Esophagus muscularis mucosa (tissue), 4 donors: Measurements from ENCODE around the gene PTGIS.

Experiments used
- EP300 ChIP-seq: sonication (generic); formaldehyde crosslinking; IDR thresholded peaks from one replicate; pipeline ENCODE4 v1.6.1; 2017; ENCODE audit warnings: antibody characterized with exemption
- POLR2A ChIP-seq: fragments of 450-650 bp; IDR thresholded peaks from one replicate; pipeline ENCODE4 v1.6.1; 2017; ENCODE audit warnings: antibody characterized with exemption, moderate library complexity, mild to moderate bottlenecking, low read depth
- POLR2AphosphoS5 ChIP-seq, 2 donors: sonication (generic); formaldehyde crosslinking; IDR thresholded peaks; one replicate each; pipeline ENCODE4 v1.6.1; 2017; ENCODE audit warnings: antibody characterized with exemption in 2 of 2
- TF ChIP-seq, protein P1 (sequence below), 3 experiments: fragments of 200-600 bp in 2 of 3; fragments of 450-650 bp in 1 of 3; sonication (generic) in 2 of 3; IDR thresholded peaks; one replicate each; pipeline ENCODE4 v1.5.1; 2017 to 2019; ENCODE audit warnings: antibody characterized with exemption in 3 of 3, mild to moderate bottlenecking in 2 of 3, moderate library complexity in 1 of 3

DNA sequence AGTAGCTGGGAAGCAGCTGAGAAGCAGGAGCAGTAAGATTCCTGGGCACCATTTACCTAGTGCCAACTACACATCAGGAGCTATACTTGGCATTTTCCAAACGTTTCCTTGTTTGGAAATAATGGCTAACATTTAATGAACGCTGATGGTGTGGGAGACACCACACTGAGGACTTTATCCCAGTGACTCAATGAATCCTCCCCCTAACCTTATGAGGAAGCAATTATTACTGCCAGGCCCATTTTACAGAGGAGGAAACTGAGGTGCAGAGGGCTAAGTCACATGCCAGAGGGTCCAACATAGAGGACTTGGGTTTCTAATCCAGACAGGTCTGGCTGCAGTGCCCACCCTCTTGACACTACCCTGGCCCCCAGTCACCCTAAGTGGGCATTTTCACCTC is 6.1 kb downstream of the PTGIS start:
- TF ChIP-seq, protein P1, sequence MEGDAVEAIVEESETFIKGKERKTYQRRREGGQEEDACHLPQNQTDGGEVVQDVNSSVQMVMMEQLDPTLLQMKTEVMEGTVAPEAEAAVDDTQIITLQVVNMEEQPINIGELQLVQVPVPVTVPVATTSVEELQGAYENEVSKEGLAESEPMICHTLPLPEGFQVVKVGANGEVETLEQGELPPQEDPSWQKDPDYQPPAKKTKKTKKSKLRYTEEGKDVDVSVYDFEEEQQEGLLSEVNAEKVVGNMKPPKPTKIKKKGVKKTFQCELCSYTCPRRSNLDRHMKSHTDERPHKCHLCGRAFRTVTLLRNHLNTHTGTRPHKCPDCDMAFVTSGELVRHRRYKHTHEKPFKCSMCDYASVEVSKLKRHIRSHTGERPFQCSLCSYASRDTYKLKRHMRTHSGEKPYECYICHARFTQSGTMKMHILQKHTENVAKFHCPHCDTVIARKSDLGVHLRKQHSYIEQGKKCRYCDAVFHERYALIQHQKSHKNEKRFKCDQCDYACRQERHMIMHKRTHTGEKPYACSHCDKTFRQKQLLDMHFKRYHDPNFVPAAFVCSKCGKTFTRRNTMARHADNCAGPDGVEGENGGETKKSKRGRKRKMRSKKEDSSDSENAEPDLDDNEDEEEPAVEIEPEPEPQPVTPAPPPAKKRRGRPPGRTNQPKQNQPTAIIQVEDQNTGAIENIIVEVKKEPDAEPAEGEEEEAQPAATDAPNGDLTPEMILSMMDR (IDR thresholded peaks at IDR 0.05): no peak
- TF ChIP-seq POLR2A (no peak), EP300 (no peak), POLR2AphosphoS5 (IDR thresholded peaks at IDR 0.05) (no peak)
